IPS DF 4.7 (cell line): ENCODE data around the gene METTL13.

Experiments used
- DNase-seq: peaks from one replicate; pipeline ENCODE4 v3.0.0-alpha.2; 2013; ENCODE audit warnings: low spot score; ENCODE audit errors: extremely low read depth

Gene METTL13

GRCh38 chr1:171845998-171846397 is 64.5 kb downstream of the METTL13 start:
- no peak for DNase-seq
